HCT116 (cell line): ENCODE results near the gene FAM180A. TPM values are rescaled to one million over a fixed set of nuclear protein-coding genes. Genes with fewer than 3 reads are reported as not detected.

Experiments used
- ATAC-seq: fragments of 200-7000 bp; cut with Tn5 transposase; 2 replicates; pipeline ENCODE4 v1.9.1; 2020; ENCODE audit warnings: mild to moderate bottlenecking, moderate library complexity
- BruUV-seq: library from RNA; stranded (reverse); fragments of 400-500 nt; replicated peaks from 2 replicates; lab custom pipeline; 2021; lab: Mats Ljungman, UMichigan
- CTCF ChIA-PET: fragments of 300-600 bp; sonication (Branson Sonifier 250); formaldehyde crosslinking; loops from one replicate; lab custom pipeline; 2021; ENCODE audit warnings: antibody characterized with exemption; lab: Charles Lee
- POLR2A ChIA-PET: fragments of 300-600, 350-600 bp; sonication (Branson Sonifier 250); formaldehyde crosslinking; loops from one replicate; lab custom pipeline; 2021; ENCODE audit warnings: antibody characterized with exemption; lab: Charles Lee
- RAD21 ChIA-PET, 2 experiments: fragments of 300-600 bp; sonication (Branson Sonifier 250); formaldehyde crosslinking; loops; one replicate each; lab custom pipeline; 2023; ENCODE audit warnings: low total read pairs in 2 of 2; ENCODE audit not compliant: uncharacterized antibody in 2 of 2, unreplicated experiment in 2 of 2, low non-redundant PET in 1 of 2; lab: Charles Lee
- DNase-seq: peaks from one replicate; pipeline ENCODE4 v3.0.0-alpha.2; 2010; ENCODE audit warnings: low read depth, low spot score
- H2AFZ ChIP-seq: fragments of 200-600 bp; shearing (Covaris generic), sonication (generic); 2 replicates; pipeline ENCODE4 v1.6.1; 2017; ENCODE audit warnings: low read depth, mixed run types, mixed read lengths, antibody characterized with exemption, low read length; ENCODE audit not compliant: poor library complexity, severe bottlenecking
- H3K27ac ChIP-seq: 2 replicates; pipeline ENCODE4 v1.5.1; 2012; ENCODE audit warnings: low read depth, low read length
- H3K27me3 ChIP-seq: fragments of 200-600 bp; sonication (generic); 2 replicates; pipeline ENCODE4 v1.6.1; 2016; ENCODE audit warnings: mixed run types, low read length, mixed read lengths; ENCODE audit not compliant: insufficient read depth
- H3K36me3 ChIP-seq, 2 experiments: fragments of 200-500 bp in 1 of 2; fragments of 200-600 bp in 1 of 2; sonication (Bioruptor generic) in 1 of 2; sonication (generic) in 1 of 2; 2 replicates each; pipeline versions ENCODE4 v1.5.1 to v1.6.1; 2014 to 2016; ENCODE audit warnings: low read length in 2 of 2, inconsistent platforms in 1 of 2, mixed read lengths in 1 of 2, mixed run types in 1 of 2; ENCODE audit not compliant: insufficient read depth in 2 of 2, control insufficient read depth in 1 of 2
- H3K4me1 ChIP-seq, 2 experiments: fragments of 200-600 bp in 1 of 2; sonication (generic) in 1 of 2; 2 replicates each; pipeline versions ENCODE4 v1.5.1 to v1.6.1; 2012 to 2017; ENCODE audit warnings: low read length in 2 of 2, inconsistent platforms in 1 of 2, mild to moderate bottlenecking in 1 of 2, mixed read lengths in 1 of 2, mixed run types in 1 of 2, moderate library complexity in 1 of 2; ENCODE audit not compliant: insufficient read depth in 2 of 2, control insufficient read depth in 1 of 2
- H3K4me2 ChIP-seq: fragments of 200-600 bp; sonication (generic); 2 replicates; pipeline ENCODE4 v1.6.1; 2017; ENCODE audit warnings: mixed run types, low read length, mixed read lengths
- H3K4me3 ChIP-seq, 2 experiments: fragments of 200-600 bp in 1 of 2; sonication (generic) in 1 of 2; replicated peaks in 1 of 2; 2 replicates each; pipeline ENCODE4 v1.5.1; 2011 to 2016; ENCODE audit warnings: low read length in 2 of 2, control low read depth in 1 of 2, low read depth in 1 of 2, mild to moderate bottlenecking in 1 of 2, mixed read lengths in 1 of 2, mixed run types in 1 of 2
- H3K79me2 ChIP-seq: fragments of 200-600 bp; sonication (generic); 2 replicates; pipeline ENCODE4 v1.6.1; 2017; ENCODE audit warnings: mild to moderate bottlenecking, mixed run types, low read length, moderate library complexity, mixed read lengths; ENCODE audit not compliant: insufficient read depth
- H3K9ac ChIP-seq: fragments of 200-600 bp; sonication (generic); 2 replicates; pipeline ENCODE4 v1.6.1; 2016; ENCODE audit warnings: low read length, mixed read lengths
- H3K9me2 ChIP-seq: fragments of 200-600 bp; sonication (generic), shearing (Covaris generic); 2 replicates; pipeline ENCODE4 v1.6.1; 2017; ENCODE audit warnings: mixed run types, mild to moderate bottlenecking, moderate library complexity; ENCODE audit not compliant: insufficient read depth
- H3K9me3 ChIP-seq, 2 experiments: fragments of 200-500 bp in 1 of 2; fragments of 200-600 bp in 1 of 2; sonication (Bioruptor generic) in 1 of 2; sonication (generic) in 1 of 2; 2 replicates each; pipeline ENCODE4 v1.6.1; 2014 to 2017; ENCODE audit warnings: low read length in 2 of 2, mixed read lengths in 2 of 2, inconsistent platforms in 1 of 2, low read depth in 1 of 2, mild to moderate bottlenecking in 1 of 2, mixed run types in 1 of 2, moderate library complexity in 1 of 2; ENCODE audit not compliant: control insufficient read depth in 1 of 2, insufficient read depth in 1 of 2
- H4K20me1 ChIP-seq: fragments of 200-600 bp; sonication (generic), shearing (Covaris generic); 2 replicates; pipeline ENCODE4 v1.6.1; 2017; ENCODE audit warnings: mixed run types, mild to moderate bottlenecking, moderate library complexity; ENCODE audit not compliant: insufficient read depth
- ATF3 ChIP-seq: IDR thresholded peaks from 2 replicates; pipeline ENCODE4 v1.6.1; 2012
- CTCF ChIP-seq, 3 experiments: fragments of 200-600 bp in 1 of 3; sonication (generic) in 1 of 3; IDR thresholded peaks in 2 of 3; conservative IDR thresholded peaks in 1 of 3; 2 replicates each; pipeline ENCODE4 v1.5.1; 2012 to 2017; ENCODE audit warnings: low read depth in 2 of 3, low read length in 2 of 3, antibody characterized with exemption in 1 of 3, borderline replicate concordance in 1 of 3, control low read depth in 1 of 3, mild to moderate bottlenecking in 1 of 3, mixed read lengths in 1 of 3, mixed run types in 1 of 3, moderate library complexity in 1 of 3; ENCODE audit not compliant: insufficient read depth in 1 of 3
- EGR1 ChIP-seq: IDR thresholded peaks from 2 replicates; pipeline ENCODE4 v1.6.1; 2012; ENCODE audit warnings: low read depth
- EZH2 ChIP-seq: fragments of 200-600 bp; sonication (generic); IDR thresholded peaks from 2 replicates; pipeline ENCODE4 v1.6.1; 2017; ENCODE audit warnings: antibody characterized with exemption, mixed run types
- EZH2phosphoT487 ChIP-seq: fragments of 200-600 bp; IDR thresholded peaks from 2 replicates; pipeline ENCODE4 v1.6.1; 2018; ENCODE audit warnings: antibody characterized with exemption, borderline replicate concordance
- JUND ChIP-seq: IDR thresholded peaks from 2 replicates; pipeline ENCODE4 v1.6.1; 2012
- POLR2A ChIP-seq: IDR thresholded peaks from 2 replicates; pipeline ENCODE4 v1.7.0; 2011; ENCODE audit warnings: borderline replicate concordance; ENCODE audit not compliant: insufficient read depth, insufficient read length; ENCODE audit errors: extremely low read depth
- RAD21 ChIP-seq: IDR thresholded peaks from 2 replicates; pipeline ENCODE4 v1.6.1; 2012; ENCODE audit warnings: low read depth, mild to moderate bottlenecking
- SP1 ChIP-seq: IDR thresholded peaks from 2 replicates; pipeline ENCODE4 v1.6.1; 2012; ENCODE audit warnings: low read depth
- SRF ChIP-seq: IDR thresholded peaks from 2 replicates; pipeline ENCODE4 v1.6.1; 2012; ENCODE audit warnings: low read depth
- TCF7L2 ChIP-seq: IDR thresholded peaks from 2 replicates; pipeline ENCODE4 v1.7.0; 2011; ENCODE audit warnings: borderline replicate concordance, inconsistent platforms; ENCODE audit not compliant: insufficient read depth, insufficient read length; ENCODE audit errors: extremely low read depth
- YY1 ChIP-seq: IDR thresholded peaks from 2 replicates; pipeline ENCODE4 v1.6.1; 2011; ENCODE audit warnings: low read length, low read depth, moderate library complexity, mild to moderate bottlenecking; ENCODE audit not compliant: insufficient replicate concordance; ENCODE audit errors: extremely low read depth
- ZFX ChIP-seq: fragments of 450-650 bp; IDR thresholded peaks from 2 replicates; pipeline ENCODE4 v1.6.1; 2017
- intact Hi-C: fragments of 100-400 bp; cut with micrococcal nuclease; formaldehyde crosslinking; loops from 2 replicates; pipeline ENCODE4 v1.10.0; 2022
- total RNA-seq: library from RNA; stranded (reverse); gene quantifications from one replicate; pipeline ENCODE4 v1.2.1, GENCODE V29; 2021; ENCODE audit not compliant: unreplicated experiment
- TF ChIP-seq, protein P1 (sequence below): IDR thresholded peaks from 2 replicates; pipeline ENCODE4 v1.6.1; 2011; ENCODE audit warnings: mild to moderate bottlenecking, low read length, moderate library complexity; ENCODE audit not compliant: insufficient replicate concordance; ENCODE audit errors: extremely low read depth
- TF ChIP-seq, protein P2 (sequence below): IDR thresholded peaks from 2 replicates; pipeline ENCODE4 v1.6.1; 2012; ENCODE audit warnings: low read depth

FAM180A gene
- total RNA-seq, 1 experiment from 2014 or later, result 0.59 TPM

- POLR2A ChIA-PET, result no interaction called here
- no peak for ATAC-seq
- H3K4me1 ChIP-seq, result peaks cover 0 to 10% of the 10 kb centered on the region in 2 experiments; a peak in 1 of 4 replicates
Measured at GRCh38 chr7:135763261-135763660, 14.6 kb upstream of the FAM180A start.

More at GRCh38 chr7:135763261-135763660, 14.6 kb upstream of the FAM180A start:
- intact Hi-C loops, result no loop called here
- RAD21 ChIA-PET, result no interaction called here
- Histone ChIP-seq H3K27me3 (no peaks in the 10 kb centered on the region), H3K79me2 (no peaks in the 10 kb centered on the region)
- TF ChIP-seq, protein P1, sequence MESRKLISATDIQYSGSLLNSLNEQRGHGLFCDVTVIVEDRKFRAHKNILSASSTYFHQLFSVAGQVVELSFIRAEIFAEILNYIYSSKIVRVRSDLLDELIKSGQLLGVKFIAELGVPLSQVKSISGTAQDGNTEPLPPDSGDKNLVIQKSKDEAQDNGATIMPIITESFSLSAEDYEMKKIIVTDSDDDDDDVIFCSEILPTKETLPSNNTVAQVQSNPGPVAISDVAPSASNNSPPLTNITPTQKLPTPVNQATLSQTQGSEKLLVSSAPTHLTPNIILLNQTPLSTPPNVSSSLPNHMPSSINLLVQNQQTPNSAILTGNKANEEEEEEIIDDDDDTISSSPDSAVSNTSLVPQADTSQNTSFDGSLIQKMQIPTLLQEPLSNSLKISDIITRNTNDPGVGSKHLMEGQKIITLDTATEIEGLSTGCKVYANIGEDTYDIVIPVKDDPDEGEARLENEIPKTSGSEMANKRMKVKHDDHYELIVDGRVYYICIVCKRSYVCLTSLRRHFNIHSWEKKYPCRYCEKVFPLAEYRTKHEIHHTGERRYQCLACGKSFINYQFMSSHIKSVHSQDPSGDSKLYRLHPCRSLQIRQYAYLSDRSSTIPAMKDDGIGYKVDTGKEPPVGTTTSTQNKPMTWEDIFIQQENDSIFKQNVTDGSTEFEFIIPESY, result no peak
- TF ChIP-seq EZH2phosphoT487 (no peak), TCF7L2 (no peak), ZFX (no peak), RAD21 (no peak), EZH2 (no peak), CTCF (IDR thresholded peaks at IDR 0.05 in 2 of 3, conservative IDR thresholded peaks at IDR 0.05 in 1 of 3; ENCODE audit: borderline replicate concordance in 1 of 3, insufficient read depth in 1 of 3, low read depth in 2 of 3, low read length in 2 of 3) (no peak), SP1 (no peak), JUND (no peak), ATF3 (no peak), YY1 (no peak), SRF (no peak), EGR1 (no peak), POLR2A (no peak)
- TF ChIP-seq, protein P2, sequence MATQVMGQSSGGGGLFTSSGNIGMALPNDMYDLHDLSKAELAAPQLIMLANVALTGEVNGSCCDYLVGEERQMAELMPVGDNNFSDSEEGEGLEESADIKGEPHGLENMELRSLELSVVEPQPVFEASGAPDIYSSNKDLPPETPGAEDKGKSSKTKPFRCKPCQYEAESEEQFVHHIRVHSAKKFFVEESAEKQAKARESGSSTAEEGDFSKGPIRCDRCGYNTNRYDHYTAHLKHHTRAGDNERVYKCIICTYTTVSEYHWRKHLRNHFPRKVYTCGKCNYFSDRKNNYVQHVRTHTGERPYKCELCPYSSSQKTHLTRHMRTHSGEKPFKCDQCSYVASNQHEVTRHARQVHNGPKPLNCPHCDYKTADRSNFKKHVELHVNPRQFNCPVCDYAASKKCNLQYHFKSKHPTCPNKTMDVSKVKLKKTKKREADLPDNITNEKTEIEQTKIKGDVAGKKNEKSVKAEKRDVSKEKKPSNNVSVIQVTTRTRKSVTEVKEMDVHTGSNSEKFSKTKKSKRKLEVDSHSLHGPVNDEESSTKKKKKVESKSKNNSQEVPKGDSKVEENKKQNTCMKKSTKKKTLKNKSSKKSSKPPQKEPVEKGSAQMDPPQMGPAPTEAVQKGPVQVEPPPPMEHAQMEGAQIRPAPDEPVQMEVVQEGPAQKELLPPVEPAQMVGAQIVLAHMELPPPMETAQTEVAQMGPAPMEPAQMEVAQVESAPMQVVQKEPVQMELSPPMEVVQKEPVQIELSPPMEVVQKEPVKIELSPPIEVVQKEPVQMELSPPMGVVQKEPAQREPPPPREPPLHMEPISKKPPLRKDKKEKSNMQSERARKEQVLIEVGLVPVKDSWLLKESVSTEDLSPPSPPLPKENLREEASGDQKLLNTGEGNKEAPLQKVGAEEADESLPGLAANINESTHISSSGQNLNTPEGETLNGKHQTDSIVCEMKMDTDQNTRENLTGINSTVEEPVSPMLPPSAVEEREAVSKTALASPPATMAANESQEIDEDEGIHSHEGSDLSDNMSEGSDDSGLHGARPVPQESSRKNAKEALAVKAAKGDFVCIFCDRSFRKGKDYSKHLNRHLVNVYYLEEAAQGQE, result no peak
- TF ChIP-seq, all 23 proteins: peak for 0
- Histone ChIP-seq H4K20me1 (no peaks in the 10 kb centered on the region), H3K4me2 (no peak overlapping the region), H3K9me3 (no peaks in the 10 kb centered on the region), H3K9ac (no peak overlapping the region), H3K36me3 (no peaks in the 10 kb centered on the region), H3K9me2 (no peaks in the 10 kb centered on the region), H3K4me3 (no peak overlapping the region), H2AFZ (no peak overlapping the region), H3K27ac (no peak overlapping the region)
- DNase-seq, result no peak
- BruUV-seq, result no TSS peak
- CTCF ChIA-PET, result no interaction called here
